K562 (cell line): Measurements from ENCODE around the gene DMD. TPM values are rescaled to one million over a fixed set of nuclear protein-coding genes. Genes with fewer than 3 reads are reported as not detected.

Experiments used
- ATF6 ChIP-seq: sonication (generic); formaldehyde crosslinking; IDR thresholded peaks from 2 replicates; pipeline ENCODE4 v1.4.0; 2020; ENCODE audit warnings: mild to moderate bottlenecking, missing genetic modification reagents
- ELF2 ChIP-seq: fragments of 250-450 bp; sonication (Bioruptor Pico); IDR thresholded peaks from 2 replicates; pipeline ENCODE4 v1.5.0; 2021; ENCODE audit warnings: mild to moderate bottlenecking
- GABPB2 ChIP-seq: fragments of 250-450 bp; sonication (Bioruptor Pico); conservative IDR thresholded peaks from 2 replicates; pipeline ENCODE4 v1.5.1; 2021; ENCODE audit warnings: mild to moderate bottlenecking
- JUNB ChIP-seq: fragments of 450-650 bp; formaldehyde crosslinking; conservative IDR thresholded peaks from 2 replicates; pipeline ENCODE4 v1.4.0; 2020; ENCODE audit warnings: mild to moderate bottlenecking
- KLF1 ChIP-seq: fragments of 450-650 bp; IDR thresholded peaks from 2 replicates; pipeline ENCODE4 v1.6.1; 2016; ENCODE audit warnings: missing genetic modification characterization, missing compliant biosample characterization
- MXI1 ChIP-seq: IDR thresholded peaks from 2 replicates; pipeline ENCODE4 v1.6.1; 2011; ENCODE audit warnings: low read depth, mild to moderate bottlenecking, improper control_type of control experiment, low read length
- ZNF184 ChIP-seq: sonication (generic); formaldehyde crosslinking; IDR thresholded peaks from 2 replicates; pipeline ENCODE4 v1.5.0; 2020; ENCODE audit warnings: missing genetic modification reagents
- polyA plus RNA-seq, 8 experiments: library from polyadenylated mRNA; depleted of rRNA in 4 of 8; stranded (reverse) in 5 of 8; unstranded in 3 of 8; fragments of >200 nt; fragmentation: Nextera tagmentation in 2 of 8; fragmentation: Illumina TruSeq in 1 of 8; extraction: Ambion mirVana in 2 of 8; extraction: Trizol in 1 of 8; gene quantifications; 2 replicates each; pipeline versions ENCODE4 v1.2.1 to v1.2.3, GENCODE V29; 2011 to 2014; ENCODE audit warnings: inconsistent platforms in 1 of 8, missing spikeins in 1 of 8
- total RNA-seq, 7 experiments: library from RNA; depleted of rRNA in 6 of 7; stranded (reverse); fragments of >200 nt in 6 of 7; fragmentation: Illumina TruSeq in 2 of 7; extraction: Trizol in 2 of 7; gene quantifications; 2 replicates each; pipeline versions ENCODE4 v1.2.1 to v1.2.3, GENCODE V29; 2011 to 2021; ENCODE audit warnings: low replicate concordance in 1 of 7
- TF ChIP-seq, protein P1 (sequence below): fragments of 450-650 bp; IDR thresholded peaks from 2 replicates; pipeline ENCODE4 v1.6.1; 2016
- TF ChIP-seq, protein P2 (sequence below): sonication (generic); formaldehyde crosslinking; IDR thresholded peaks from 2 replicates; pipeline ENCODE4 v1.8.1; 2023; ENCODE audit warnings: mild to moderate bottlenecking, missing genetic modification reagents, moderate library complexity
- TF ChIP-seq, protein P3 (sequence below): fragments of 450-650 bp; IDR thresholded peaks from 2 replicates; pipeline ENCODE4 v1.6.1; 2016; ENCODE audit warnings: borderline replicate concordance

DMD gene
- total and polyA plus RNA-seq, 9 of the 15 experiments (the other 6 are each of a cell fraction or from before 2014, with no cell fraction given), result 3.8 to 20.4 (median 11.4) TPM

DNA sequence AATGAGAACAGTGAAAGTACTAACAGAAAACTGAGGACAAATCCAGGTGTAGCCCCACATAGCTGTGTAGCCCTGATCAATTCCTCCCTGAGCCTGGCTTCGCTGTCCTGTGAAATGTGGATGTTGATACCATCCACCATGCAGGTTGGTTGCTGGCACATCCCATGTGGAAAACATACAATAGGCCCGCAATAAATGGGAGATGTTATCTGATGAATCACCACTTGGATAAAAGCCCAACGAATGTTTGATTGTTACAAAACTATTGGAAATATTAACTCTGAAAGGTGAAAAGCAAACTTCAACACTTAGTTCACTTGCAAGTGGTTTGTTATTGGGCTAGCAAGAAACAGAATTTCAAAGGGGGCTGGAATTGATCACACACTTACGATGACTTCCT lies 1953.2 kb downstream of the DMD start (continued):
- TF ChIP-seq MXI1, result no peak
- TF ChIP-seq JUNB (CRISPR knock-in tag), result no peak
- no peak for TF ChIP-seq KLF1
- no peak for TF ChIP-seq ATF6
- TF ChIP-seq, protein P1, sequence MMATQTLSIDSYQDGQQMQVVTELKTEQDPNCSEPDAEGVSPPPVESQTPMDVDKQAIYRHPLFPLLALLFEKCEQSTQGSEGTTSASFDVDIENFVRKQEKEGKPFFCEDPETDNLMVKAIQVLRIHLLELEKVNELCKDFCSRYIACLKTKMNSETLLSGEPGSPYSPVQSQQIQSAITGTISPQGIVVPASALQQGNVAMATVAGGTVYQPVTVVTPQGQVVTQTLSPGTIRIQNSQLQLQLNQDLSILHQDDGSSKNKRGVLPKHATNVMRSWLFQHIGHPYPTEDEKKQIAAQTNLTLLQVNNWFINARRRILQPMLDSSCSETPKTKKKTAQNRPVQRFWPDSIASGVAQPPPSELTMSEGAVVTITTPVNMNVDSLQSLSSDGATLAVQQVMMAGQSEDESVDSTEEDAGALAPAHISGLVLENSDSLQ, result no peak
- TF ChIP-seq ZNF184 (CRISPR knock-in tag), result no peak
- no peak for TF ChIP-seq ELF2 (CRISPR knock-in tag)
- TF ChIP-seq, protein P2, sequence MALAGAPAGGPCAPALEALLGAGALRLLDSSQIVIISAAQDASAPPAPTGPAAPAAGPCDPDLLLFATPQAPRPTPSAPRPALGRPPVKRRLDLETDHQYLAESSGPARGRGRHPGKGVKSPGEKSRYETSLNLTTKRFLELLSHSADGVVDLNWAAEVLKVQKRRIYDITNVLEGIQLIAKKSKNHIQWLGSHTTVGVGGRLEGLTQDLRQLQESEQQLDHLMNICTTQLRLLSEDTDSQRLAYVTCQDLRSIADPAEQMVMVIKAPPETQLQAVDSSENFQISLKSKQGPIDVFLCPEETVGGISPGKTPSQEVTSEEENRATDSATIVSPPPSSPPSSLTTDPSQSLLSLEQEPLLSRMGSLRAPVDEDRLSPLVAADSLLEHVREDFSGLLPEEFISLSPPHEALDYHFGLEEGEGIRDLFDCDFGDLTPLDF (CRISPR knock-in tag), result no peak
- no peak for TF ChIP-seq GABPB2 (CRISPR knock-in tag)
- TF ChIP-seq, protein P3, sequence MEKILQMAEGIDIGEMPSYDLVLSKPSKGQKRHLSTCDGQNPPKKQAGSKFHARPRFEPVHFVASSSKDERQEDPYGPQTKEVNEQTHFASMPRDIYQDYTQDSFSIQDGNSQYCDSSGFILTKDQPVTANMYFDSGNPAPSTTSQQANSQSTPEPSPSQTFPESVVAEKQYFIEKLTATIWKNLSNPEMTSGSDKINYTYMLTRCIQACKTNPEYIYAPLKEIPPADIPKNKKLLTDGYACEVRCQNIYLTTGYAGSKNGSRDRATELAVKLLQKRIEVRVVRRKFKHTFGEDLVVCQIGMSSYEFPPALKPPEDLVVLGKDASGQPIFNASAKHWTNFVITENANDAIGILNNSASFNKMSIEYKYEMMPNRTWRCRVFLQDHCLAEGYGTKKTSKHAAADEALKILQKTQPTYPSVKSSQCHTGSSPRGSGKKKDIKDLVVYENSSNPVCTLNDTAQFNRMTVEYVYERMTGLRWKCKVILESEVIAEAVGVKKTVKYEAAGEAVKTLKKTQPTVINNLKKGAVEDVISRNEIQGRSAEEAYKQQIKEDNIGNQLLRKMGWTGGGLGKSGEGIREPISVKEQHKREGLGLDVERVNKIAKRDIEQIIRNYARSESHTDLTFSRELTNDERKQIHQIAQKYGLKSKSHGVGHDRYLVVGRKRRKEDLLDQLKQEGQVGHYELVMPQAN, result no peak
